Measurements from ENCODE around the gene SLC38A3.

GRCh38 chr3:50161320-50161719 lies 43.8 kb upstream of the SLC38A3 start:
- no peak for TF ChIP-seq CTCF (IDR thresholded peaks at IDR 0.05; ENCODE audit: poor library complexity)
- TF ChIP-seq EZH2phosphoT487 (IDR thresholded peaks at IDR 0.05; ENCODE audit: low read depth, severe bottlenecking, unreplicated experiment), result no peak
- no peak for TF ChIP-seq EZH2 (IDR thresholded peaks at IDR 0.05; ENCODE audit: borderline replicate concordance)

Measured in hepatocyte (in vitro differentiated cells).